Myocyte (in vitro differentiated cells): ENCODE data around the gene MYL6. TPM values are rescaled to one million over a fixed set of nuclear protein-coding genes. Genes with fewer than 3 reads are reported as not detected.
"Not testable (repeated sequence)": the region's sequence is repeated elsewhere in the genome, so short reads cannot be mapped to it uniquely, and the experiment has no call there.

Source experiments
- DNase-seq: peaks from one replicate; pipeline ENCODE4 v3.0.0-alpha.2; 2012; ENCODE audit warnings: low read depth
- total RNA-seq: library from RNA; depleted of rRNA; stranded (reverse); fragments of >200 nt; gene quantifications from 2 replicates; pipeline ENCODE4 v1.2.3, GENCODE V29; 2014

Gene MYL6
- total RNA-seq, 1 donor from 2014 or later = 883 TPM

DNA sequence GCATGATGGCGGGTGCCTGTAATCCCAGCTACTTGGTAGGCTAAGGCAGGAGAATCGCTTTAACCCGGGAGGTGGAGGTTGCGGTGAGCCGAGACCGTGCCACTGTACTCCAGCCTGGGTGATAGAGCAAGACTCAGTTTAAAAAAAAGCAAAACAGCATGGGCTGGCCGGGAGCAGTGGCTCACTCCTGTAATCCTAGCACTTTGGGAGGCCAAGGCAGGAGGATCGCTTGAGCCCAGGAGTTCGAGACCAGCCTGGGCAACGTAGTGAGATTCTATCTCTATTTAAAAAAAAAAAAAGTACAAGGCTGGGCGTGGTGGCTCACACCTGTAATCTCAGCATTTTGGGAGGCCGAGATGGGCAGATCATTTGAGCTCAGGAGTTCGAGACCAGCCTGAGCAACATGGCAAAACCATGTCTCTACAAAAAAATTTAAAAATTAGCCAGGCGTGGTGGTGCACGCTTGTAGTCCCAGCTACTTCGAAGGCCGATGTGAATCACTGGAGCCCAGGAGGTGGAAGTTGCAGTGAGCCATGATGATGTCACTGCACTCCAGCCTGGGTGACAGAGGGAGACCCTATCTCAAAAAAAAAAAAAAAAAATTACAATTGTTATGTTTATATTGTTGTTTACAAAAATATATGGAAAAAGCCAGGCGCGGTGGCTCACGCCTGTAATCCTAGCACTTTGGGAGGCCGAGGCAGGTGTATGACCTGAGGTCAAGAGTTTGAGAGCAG is 1.5 kb upstream of the MYL6 start:
- DNase-seq = not testable (repeated sequence)

DNA sequence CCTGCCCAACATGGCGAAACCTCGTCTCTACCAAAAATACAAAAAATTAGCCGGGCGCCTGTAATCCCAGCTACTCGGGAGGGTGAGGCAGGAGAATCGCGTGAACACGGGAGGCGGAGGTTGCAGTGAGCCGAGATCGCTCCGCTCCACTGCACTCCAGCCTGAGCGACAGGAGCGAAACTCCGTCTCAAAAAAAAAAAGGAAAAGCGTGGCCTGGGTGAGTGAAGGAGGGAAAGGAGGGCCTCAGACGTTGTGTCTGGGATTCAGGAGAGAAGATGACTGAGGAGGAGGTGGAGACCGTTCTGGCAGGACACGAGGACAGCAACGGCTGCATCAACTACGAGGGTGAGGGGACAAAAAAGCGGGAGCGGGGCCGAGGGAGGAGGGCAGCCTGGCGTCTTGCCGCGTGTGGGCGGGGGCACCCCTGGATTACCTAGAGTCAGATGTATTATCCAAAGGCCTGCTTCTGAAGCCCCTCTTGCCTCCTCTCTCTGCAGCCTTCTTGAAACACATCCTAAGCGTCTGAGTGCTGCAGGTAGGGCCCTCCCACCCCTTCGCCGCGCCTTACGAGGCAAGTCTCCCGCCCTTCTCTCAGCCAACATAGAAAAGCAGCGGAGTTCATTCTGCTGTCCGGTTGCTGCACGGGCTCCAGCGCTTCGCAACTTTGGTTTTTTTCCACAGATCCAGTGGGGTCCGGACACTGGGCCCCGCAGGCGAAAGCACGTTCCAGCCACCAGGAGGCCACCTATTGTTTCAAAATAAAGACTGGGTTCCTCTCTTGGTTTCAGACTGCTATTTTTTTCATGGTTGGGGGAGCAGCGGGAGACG is 744 bp upstream of the MYL6 start:
- DNase-seq = peak; percentile 90

DNA sequence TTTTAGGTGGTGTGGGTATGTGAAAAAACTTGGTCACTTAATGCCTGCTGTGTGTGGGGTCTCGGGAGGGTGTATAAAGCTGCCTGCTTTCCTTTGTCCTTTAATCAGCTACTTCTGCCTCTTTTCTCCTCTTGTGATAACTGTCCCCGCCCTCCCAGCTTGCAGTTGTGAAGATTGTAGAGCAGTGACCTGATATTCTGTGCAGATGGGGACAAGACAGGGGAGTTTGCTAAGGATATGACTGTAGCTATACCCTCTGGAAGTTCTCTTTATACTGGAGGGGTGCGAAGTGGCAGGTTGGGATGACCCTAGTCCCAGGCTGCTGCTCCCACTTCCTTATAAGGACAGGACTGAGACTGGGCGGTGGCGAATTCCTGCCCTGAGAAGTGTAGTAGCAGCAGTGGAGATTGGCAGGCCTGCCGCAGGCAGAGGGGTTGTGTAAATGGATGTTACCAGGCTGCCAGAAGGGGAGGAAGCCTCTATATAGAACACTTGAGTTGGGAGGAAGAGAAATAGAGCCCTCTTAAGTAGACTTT is 835 bp downstream of the MYL6 start:
- peak; percentile 91 for DNase-seq

DNA sequence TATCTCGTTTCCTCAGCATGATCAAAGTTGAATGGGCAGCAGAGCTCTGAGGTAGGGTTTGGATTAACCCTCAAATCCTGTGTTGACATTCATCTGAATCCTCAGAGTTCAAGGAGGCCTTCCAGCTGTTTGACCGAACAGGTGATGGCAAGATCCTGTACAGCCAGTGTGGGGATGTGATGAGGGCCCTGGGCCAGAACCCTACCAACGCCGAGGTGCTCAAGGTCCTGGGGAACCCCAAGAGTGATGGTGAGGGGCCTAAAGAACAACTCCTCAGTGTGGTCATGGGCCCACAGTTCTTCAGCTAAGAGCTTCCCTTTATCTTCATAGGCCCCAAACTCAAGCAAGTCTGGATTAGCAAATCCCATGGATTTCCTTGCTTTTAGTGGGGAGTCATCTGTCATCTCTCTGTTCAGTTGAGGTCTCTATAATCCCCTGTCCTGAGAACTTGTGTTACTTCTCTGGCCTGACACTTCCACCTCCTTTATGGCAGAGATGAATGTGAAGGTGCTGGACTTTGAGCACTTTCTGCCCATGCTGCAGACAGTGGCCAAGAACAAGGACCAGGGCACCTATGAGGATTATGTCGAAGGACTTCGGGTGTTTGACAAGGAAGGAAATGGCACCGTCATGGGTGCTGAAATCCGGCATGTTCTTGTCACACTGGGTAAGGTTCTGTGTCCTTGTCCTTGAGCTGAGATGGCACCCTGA is 1.5 kb downstream of the MYL6 start:
- no peak for DNase-seq

DNA sequence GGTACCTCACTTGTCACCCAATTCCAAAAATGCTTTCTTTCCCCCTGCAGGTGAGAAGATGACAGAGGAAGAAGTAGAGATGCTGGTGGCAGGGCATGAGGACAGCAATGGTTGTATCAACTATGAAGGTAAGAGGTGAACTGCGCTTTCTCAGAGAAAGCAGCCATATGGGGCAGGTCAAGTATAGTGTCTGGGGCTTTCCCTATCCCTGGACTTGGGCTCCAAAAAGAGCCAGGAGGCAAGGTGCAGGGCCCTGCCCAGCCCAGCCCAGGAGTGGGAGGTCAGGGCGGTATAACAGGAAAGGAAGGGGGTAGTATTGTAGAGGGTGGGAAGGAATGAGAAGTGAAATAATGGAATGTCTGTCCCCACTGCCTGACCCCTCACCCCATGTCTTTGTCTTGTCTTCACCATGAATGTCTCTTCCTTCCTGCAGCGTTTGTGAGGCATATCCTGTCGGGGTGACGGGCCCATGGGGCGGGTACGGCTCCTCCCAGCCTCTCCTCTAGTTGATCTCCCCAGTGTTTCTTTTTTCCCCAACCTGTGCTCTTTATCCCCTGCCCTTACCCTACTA is 2.1 kb downstream of the MYL6 start:
- DNase-seq = no peak

DNA sequence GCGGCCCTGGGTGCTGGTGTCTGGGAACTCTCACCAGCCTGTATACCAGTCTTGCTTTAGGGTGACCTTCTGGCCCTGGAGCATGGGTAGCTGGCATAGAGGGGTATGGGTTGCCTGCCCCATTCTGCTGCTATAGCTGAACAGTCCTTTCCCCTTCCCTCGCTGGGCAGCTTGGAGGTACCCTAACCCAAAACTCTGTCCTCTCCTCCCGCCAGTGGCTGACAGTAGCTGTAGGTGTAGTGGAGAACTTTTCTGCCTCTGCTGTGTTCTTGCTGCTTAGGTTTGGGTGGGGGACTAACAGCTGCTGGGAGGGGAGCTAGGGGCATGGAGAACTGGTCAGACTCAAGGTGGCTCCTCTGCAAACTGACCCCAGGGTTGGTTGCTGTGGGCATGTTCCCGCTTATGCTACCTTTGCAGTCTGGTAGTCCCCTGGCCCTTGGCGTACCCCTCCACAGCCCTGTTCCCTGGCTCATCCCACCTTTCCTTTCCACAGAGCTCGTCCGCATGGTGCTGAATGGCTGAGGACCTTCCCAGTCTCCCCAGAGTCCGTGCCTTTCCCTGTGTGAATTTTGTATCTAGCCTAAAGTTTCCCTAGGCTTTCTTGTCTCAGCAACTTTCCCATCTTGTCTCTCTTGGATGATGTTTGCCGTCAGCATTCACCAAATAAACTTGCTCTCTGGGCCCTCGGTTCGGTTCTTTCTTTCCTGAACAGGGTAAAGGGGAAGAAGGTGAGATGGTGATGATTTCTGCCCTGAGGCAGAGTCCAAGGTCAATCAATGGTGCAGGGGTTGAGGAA is 2.9 kb downstream of the MYL6 start:
- DNase-seq = no peak

DNA sequence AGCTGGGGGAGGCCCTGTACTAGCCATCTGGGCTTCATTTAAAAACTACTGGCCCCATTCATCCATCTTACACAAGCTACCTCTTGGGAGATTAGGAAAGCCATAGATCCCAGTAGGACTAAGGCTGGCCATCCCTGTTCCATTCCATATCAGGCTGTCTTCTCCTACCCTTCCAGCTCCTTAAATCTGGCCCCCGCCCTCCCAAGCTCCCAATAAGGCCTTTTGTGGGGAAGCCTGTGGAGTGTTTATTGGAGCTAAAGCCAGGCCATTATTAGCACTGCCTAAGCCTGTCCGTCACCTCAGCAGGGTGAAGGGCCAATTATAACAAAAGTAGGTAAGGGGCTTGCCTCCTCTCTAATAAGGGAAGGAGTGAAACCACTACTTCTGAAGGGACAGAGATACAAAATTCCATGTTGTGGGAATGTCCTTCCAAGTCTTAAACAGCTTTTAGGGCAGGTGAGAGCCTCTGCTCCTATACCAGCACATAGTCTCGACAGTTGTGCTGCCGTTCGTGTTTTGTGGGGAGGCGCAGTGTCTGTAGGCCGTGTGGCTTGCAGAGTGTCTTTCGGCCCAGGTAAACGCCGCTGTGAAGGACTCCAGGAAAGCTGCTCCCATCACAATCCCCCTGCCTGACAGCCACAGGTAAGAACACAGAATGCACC is 3.7 kb downstream of the MYL6 start:
- peak; percentile 40 for DNase-seq

DNA sequence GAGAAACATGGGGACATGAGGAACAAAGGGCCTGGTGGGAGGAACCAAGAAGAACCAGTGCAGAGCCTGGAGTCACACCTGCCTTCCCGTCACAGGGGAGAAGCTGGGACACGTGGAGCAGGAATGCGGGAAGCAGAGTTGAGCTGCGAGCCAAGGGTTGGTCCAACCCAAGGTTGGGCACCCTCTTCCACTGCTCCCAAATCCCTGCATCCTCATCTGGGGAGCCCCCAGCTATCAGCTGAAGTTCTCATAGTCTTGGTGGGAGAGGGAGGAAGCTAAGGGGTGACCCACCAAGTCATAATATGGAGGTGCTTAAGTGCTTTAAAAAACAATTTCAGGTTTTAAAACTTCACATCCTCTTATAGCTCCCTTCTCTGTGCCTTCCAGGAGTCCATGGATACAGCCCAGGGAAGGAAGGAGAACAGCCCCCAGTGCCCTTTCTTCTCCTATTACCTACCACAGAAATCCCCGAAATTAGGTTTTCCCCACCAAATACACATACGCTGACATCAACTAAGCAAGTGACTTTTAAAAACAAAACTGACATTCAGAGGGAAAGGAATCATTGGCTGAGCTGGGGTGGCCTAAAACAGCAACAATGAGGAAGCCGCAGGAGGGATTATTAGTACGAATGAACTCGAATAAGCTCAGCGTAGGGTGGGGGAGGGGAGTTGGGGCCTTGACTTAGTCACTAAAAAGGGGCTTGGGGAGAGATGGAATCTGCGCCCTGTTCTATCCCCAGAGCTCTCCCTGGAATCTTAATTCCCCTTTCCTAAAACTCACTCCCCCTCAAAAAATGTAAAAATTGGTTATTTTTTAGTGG is 4.5 kb downstream of the MYL6 start:
- DNase-seq = no peak

DNA sequence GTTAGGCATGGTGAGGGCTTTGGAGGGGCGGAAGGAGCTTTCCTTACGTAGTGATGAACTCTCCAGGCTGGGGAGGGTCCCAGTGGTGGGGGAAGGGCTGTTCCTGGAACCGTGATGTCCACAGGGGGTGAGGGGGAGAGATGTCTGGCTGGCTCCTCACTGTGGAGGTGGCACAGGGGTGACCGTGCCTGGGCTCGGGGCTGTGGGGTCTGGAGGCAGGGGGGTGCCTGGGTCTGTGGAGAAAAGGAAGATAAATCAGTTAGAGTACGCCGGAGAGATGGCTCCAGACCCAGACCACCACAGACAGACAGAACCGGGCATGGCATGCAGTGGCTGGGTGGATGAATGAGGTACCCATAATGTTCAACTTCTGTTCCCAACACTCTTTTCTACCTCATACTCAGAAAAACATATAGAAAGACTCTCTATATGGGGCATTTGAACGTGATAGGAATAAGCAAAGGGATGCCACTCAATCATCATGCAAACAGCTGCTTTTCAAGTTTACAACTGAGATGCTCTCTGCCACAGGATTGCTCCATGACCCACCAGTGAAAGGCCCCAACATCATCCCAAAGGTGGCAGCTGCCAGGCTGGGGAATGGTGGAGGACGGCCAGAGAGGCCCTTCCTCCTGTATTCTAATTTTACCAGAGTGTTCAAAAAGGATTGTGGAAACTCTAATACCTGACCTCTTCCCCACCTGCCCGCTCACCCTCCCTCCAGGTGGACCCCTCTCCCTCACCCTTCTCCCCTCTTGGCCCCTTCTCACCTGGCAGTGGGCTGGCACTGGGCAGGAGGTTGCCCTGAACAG is 5.6 kb downstream of the MYL6 start:
- DNase-seq = peak; percentile 60

DNA sequence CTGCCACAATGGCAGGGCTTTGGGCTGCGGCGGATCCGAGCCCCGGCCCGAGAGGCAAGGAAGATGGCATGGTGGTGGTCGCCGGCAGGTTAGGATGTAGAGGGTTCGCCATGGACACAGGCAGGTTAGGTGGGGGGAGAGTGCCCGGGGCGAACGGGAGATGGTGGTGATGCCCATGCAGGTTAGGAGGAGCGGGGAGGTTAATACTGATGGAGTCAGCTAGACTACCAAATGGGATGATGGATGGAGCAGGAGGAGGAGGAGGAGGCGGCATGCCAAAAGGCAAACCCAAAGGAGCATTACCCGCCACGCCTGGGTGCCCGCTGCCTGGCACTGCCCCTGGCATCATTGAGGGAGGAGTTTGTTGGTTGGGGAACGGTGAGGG is 6.2 kb downstream of the MYL6 start:
- peak; percentile 18 for DNase-seq

DNA sequence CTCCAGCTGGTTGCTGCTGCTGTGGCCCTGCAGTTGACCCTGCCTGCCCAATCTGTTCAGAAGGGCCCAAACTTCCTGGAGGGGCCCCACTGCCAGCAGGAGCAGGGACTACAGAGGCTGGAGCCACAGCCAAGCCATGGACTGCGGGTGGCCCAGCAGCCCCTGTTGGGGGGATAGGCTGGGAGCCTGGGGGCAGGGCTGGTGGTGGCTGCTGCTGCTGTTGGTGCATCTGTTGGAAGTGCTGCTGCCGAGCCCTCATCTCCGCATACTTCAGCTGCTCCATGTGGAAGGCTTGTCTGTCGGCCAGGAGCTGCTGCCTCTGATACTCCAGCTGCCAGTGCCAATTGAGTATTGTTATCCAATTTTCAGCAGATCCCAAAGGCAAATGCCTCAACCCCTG is 7.2 kb downstream of the MYL6 start:
- peak; percentile 82 for DNase-seq

DNA sequence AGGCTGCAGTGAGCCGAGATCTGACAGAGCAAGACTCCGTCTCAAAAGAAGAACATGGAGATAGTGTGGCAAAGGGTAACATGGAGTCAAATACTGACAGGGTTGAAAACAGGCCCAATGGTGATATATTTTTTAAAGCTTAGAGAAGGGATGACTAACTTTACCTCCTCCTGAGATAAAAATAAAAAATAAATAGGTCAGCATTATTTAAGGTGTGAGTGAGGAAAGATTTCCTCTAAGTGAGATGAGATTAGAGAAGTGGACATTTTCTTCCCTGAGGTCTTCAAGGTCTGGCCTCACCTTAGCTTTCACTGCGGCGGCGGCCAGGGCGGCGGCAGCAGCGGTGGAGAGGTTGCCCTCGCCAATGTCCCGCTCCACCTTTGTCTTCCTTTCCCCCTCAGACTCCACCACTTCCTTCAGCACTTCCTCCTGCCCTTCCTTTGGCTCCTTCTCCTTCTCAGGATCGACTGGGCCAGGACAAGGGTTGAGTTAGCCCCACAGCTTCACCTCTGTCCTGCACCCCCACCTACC is 11.1 kb downstream of the MYL6 start:
- no peak for DNase-seq

DNA sequence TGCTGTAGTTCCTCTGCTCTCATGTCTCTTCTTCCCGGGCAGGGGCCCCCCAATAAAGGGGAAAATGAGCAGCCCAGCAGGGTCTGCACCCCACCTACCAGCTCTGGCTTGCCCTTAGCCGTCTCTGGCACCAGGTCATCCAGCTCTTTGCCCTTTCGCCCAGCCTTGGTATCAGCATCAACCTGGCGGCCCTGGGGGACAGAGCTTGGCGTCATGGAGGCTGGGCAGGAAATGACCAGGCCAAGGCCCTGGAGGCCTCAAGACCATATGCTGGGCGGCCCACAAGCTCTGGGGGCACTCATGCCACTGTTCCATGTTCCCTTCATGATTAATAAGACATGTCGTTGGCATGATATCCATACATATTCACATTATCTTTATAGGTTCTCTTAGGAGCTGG is 14.7 kb downstream of the MYL6 start:
- no peak for DNase-seq

DNA sequence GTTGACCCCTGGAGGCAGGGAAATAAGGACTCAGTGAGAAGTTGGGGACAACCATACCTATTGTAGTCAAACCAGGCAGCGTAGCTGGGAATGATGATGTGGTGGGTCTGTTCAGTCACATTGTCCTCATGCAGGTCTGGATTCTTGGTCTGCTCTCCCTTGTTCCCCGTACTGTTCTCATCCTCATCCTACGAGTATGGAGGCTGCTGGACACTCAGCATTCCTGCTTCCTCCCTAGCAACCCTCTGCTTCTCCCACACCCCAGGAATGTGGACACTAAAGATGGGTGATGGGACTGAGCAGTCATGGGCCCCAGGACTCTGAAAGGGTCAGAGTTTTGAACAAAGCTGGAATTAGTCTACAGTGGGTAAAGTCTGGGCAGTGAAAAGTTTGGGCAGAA is 20.2 kb downstream of the MYL6 start:
- DNase-seq = no peak

DNA sequence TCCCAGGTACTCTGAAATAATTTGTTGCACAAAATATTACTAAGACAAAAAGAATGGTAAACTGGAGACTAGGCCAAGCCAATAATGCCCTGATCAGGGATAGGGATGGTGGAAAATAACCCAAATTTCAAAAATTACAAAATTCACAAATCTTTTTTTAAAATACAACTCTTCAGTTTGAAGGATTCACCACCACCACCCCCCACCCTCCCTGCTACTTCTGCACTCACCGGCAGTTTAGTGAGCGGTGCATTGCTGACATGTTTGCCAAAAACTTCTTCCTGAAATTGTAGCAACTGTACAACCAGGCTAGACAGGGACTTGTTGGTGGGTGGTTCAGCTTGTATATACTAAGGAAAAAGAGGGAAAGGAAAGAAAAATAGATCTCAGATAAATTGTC is 28.8 kb downstream of the MYL6 start:
- no peak for DNase-seq

DNA sequence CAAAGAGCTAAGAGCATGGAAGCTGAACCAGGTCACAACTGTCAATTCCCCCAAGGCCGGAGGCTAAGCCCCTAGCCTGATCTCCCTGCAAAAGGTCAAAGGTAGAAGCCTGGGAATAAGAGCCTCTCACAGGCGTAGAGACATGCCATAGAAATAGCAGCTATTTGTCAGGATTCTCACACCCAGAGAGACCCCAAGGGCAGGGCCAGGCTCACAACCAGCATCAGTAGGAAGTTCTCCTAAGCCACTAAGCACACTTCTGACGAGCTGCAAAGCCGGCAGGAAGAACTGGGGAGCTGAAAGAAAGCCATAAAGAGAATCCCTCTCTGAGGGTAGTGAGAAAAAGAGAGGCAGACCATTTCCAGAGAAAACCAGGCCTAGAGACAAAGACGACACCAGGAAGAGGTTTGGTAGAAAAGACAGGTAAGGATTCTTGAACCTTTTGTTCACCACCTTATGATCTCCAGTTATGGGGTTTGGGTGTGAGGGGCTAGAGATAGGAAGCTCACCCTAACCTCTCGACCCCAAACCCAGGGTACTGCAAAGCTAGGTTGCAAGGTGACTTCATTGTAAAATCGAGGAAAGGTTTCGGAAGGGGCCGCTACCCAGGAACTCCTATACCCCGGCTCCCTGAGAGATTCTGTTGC is 30.1 kb downstream of the MYL6 start:
- no peak for DNase-seq

DNA sequence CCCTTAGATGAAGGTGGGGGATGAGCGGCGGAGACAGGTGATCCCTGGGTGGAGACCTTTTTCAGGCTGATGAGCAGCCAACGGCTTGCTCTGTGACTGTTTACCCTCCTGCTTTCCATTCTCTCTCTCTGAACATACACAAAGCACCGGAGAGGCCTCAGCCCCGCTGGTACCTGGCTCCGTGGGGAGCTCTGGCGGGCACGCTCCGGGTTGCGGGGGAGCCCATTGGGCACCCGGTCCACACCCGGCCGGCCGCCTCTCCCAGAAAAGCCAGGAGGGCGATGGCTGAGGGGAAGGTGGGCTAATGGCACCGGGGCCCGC is 30.6 kb downstream of the MYL6 start:
- no peak for DNase-seq
